ENCODE data around the gene UBL3.

UBL3 gene

DNA sequence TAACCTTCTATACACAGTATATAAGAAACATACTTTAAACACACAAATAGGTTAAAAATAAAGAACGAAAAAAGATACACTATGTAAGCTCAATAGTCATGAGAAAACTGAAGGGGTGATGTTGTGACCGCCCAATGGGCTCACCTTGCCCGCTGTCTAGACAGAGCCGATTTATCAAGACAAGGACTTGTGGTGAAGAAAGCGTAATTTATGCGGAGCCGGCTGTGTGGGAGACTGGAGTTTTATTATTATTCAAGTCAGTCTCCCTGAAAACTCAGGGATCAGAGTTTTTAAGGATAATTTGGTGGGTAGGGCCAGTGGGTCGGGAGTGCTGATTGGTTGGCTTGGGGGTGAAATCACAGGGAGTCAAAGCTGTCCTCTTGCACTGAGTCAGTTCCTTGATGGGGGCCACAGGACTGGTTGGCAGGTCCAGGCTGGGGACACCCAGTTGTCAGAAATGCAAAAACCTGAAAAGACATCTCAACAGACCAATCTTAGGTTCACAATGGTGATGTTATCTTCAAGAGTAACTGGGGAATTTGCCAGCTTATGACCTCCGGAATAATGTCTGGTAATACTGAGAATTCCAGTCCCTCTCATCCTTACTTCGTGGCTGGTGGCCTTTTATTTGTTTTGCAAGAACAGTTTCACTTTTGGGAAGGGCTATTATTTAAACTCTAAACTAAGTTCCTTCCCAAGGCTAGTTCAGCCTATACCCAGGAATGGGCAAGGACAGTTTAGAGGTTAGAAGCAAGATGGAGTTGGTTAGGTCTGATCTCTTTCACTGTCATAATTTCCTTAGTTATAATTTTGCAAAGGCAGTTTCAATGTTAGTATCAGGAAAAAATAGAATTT lies 96.6 kb downstream of the UBL3 start:
- no peak for DNase-seq

DNA sequence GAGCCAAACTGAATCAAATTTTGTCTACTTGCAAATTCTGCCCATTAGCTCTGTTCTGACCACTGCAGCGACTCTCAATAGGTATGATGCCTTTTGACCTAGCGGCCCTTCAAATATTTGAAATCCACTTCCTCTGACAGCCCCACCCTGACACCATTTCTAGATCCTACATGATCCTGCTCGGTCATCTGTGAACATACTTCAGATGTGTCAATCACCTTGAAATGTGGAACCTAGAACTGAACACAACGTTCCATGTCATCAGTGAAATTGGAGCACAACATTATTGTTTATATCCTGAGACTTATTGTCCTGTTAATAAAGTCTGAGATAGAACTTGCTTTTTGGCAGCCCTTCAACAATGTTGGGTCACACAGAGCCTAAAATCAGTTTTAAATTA lies 98.2 kb downstream of the UBL3 start:
- DNase-seq = no peak

DNA sequence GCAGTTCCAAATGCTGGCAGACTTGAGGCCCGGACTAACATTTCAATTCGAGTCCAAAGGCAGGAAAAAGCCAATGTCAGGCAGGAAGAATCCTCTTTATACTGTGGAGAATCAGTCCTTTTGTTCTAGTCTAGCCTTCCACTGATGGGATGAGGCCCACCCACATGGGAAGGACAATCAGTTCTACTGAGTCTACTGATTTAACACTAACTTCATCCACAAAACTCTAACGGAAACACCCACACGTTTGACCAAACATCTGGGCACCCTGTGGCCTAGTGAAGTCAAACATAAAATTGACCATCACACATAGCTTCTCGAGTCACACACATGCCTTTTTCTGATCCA lies 100.3 kb downstream of the UBL3 start:
- DNase-seq = no peak

DNA sequence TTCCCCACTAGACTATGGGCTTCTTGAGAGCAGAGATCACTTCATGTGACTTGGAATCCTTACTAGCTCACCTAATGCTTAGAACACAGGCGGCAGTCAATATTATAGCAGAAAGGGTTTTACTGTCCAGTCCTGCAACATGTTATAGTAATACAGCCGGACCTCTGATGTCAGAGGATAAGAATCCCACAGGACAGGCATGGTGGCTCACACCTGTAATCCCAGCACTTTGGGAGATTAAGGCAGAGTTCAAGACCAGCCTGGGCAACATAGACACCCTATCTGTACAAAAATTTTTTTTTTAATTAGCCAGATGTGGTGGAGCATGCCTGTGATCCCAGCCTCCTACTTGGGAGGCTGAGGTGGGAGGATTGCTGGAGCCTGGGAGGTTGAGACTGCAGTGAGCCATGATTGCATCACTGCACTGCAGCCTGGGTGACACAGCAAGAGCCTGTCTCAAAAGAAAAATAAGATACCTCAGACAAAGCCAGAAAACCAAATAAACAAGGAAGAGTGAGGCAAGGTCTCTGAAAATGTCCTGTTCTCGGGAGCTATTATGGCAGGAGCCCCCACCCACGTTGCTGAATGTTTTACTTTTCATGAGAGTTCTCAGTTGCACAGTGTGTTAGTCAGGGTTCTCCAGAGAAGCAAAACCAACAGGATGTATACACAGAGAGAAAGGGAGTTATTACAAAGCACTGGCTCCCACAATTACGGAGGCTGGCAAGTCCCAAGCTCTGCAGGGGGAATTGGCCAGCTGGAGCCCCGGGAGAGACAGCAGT lies 100.8 kb downstream of the UBL3 start:
- no peak for DNase-seq

GRCh38 chr13:29748097-29748496 lies 102.3 kb downstream of the UBL3 start:
- DNase-seq = no peak

GRCh38 chr13:29746148-29746677 lies 104.2 kb downstream of the UBL3 start:
- no peak for DNase-seq

GRCh38 chr13:29745704-29746103 lies 104.7 kb downstream of the UBL3 start:
- no peak for DNase-seq

DNA sequence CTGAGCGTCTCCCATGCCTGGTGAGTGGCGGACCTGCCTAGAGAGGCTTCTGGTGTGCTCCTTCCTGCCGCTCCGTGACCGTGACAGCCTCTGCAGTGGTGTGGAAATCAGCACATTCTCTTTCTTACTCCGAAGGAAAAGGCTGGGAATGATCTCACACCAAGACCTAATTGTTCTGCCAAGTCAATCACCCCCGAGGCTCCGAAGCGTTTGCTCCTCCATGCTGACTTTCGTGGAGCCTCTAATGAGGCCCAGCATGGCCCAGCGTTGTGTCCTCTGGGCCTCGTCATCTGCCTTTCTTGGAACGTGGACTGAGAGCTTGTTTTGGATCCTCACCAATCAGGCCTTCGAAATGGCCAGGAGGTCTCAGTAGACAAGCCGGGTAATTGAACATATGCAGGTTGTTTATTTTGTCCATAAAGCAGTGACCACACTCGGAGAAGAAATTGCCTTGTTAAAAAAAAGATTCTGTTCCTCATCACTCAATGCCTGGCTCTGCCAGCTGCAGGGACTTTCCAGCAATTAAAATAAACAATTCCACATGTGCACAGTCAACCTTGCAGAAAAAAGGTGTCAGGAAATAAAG lies 107.1 kb downstream of the UBL3 start:
- no peak for DNase-seq

DNA sequence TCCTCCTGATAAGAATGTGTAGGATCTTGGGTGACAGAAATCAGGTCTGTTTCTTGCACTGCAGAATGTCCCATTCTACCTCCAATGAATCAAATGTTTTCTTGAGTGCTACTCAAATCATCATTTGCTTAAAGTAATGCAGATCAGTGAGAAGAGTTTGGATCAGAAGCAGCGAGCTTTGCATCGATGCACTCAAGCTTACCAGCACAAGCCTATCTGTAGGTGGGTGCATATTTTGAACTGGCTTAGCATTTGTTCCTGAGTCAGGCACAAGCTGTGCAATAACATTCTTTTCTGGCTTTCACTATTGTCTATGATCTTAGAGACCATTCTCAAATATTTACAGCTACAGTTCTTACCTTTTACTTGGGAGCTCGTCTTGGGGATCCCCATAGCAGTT lies 109.5 kb downstream of the UBL3 start:
- no peak for DNase-seq

DNA sequence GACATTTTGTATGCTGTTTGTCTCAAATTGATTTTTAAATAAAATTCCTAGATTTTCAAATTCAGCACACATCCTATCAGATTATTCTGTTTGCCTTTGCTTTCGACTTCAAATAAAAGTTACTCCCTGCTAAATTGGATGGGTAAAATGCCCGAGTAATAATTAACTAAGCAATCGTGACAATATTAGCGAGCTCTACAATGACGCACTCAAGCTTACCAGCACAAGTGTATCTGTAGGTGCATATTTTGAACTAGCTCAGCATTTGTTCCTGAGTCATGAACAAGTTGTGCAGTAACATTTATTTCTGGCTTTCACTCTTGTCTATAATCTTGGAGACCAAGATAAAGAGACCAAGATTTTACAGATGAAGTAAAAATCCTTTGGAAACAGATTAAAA lies 113.4 kb downstream of the UBL3 start:
- no peak for DNase-seq

DNA sequence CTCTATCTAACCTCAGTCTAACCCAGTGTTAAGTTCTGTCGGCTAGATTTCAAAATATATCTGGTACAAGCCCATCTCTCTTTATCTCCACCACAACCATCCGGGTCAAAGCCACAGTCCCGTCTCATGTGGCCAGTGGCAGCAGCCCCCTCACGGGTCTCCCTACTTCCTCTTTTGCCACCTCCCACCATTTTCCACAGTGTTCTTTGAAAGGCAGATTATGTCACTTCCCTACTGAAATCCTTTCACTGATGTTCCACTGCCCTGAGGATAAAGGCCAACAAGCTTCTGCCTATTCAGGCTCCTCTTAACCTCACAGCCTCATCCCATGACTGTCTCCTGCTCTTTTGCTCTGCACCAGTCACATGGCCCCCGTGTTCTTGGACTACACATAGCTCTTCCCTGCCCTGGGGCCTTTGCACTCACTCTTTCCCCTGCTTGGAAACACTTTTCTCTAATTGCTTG lies 117.2 kb downstream of the UBL3 start:
- no peak for DNase-seq

DNA sequence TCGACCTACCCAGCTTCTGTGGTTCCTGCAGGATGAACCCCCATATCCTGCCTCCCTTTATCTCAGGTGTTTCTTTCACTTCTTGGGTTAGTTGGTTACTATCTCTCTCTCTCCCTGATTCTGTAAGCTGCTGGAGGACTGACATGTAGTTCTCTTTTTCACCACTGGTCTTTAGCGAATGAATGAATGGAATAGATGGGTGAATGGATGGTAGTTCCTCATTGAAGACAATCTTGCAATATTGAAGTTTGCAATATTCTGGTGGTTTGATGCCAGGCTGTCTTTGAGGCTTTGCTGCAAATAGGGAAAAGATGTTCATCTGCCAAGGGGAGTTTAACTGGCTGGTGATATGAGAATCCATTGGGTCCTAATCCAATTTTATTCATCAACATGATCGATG lies 120.2 kb downstream of the UBL3 start:
- DNase-seq = no peak

DNA sequence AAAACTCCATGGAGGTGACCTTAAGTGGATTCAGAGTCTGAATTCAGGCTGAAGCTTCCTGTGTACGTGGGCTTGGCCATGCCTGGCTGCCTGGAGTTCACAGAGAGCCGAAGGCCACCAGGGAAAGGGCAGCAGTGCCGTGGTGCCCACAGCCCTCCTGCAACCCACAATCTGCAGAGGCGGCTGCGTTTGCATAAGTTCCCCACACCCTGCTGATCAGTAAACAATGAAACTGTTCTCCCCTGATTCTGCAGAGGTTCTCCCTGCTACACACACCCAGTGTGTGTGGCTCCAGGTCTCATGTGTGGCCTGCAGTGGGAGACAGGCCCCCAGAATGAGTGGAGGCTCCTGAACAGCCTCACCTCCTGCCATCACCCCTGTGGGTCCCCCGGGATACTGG lies 128.0 kb downstream of the UBL3 start:
- DNase-seq = no peak

DNA sequence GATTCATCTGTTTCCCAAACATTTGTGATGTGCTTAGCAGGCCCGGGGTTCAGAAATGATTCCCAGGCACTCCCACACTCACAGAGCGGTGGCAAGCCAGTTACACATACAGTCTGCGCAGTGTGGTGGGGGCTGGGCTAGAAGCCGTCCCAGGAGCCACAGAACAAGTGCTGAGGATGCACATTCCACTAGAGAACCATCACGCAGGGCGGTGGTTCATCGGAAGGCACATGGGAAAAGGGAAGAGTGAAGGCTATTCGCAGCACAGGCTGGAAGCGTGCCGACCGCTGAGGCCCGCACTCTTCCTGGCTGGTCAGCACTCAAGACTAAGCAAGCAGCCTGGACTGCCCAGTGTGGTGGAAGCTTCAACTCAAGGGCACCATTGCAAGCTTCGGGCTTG lies 128.7 kb downstream of the UBL3 start:
- DNase-seq = no peak

DNA sequence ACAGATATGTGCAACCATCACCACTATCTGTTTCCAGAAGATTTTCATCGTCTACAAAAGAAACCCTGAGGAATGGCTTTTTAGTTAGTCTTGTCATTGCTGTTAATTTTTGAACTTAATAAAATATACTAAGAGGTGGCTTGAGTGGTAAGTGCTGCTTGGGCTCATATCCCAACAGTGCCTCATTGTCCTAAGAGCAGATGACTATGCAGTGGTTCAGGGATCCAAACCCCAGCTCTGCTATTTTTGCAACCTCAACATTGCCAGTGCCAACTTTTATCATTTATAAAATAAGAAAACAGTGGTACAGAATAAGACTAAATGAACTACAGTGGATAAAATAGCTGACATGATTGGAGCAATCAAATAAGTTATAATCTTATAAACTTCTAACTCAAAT lies 131.7 kb downstream of the UBL3 start:
- DNase-seq = no peak

GRCh38 chr13:29716493-29716892 lies 133.9 kb downstream of the UBL3 start:
- DNase-seq = no peak
